ENCODE results near the gene NEURL1B.
"Not testable (repeated sequence)": the region's sequence is repeated elsewhere in the genome, so short reads cannot be mapped to it uniquely, and the experiment has no call there.

Gene NEURL1B

GRCh38 chr5:172640822-172641358 is at the start of gene NEURL1B:
Gene NEURL1B, plus strand, starts transcription at chr5:172641263. Its CDS starts 144 bp downstream, at chr5:172641407.
- in situ Hi-C loops (cut with HindIII; ENCODE audit: low sequenced_read_pairs) = loop anchor here (5.0 kb wide), 2 partner anchors 41 to 69 kb away; no protein-coding TSS in a partner anchor

- in situ Hi-C loops (cut with HindIII; ENCODE audit: low sequenced_read_pairs) = no loop called here
Observed at GRCh38 chr5:172591636-172592035, 49.4 kb upstream of the NEURL1B start.

GRCh38 chr5:172592881-172593280 is 48.2 kb upstream of the NEURL1B start:
- in situ Hi-C loops (cut with HindIII; ENCODE audit: low sequenced_read_pairs) = no loop called here

- in situ Hi-C loops (cut with HindIII; ENCODE audit: low sequenced_read_pairs) = no loop called here
Observed at GRCh38 chr5:172593306-172593705, 47.8 kb upstream of the NEURL1B start.

- in situ Hi-C loops (cut with HindIII; ENCODE audit: low sequenced_read_pairs) = no loop called here
Observed at GRCh38 chr5:172593721-172594235, 47.3 kb upstream of the NEURL1B start.

GRCh38 chr5:172594431-172594830 is 46.6 kb upstream of the NEURL1B start:
- in situ Hi-C loops (cut with HindIII; ENCODE audit: low sequenced_read_pairs) = no loop called here

- in situ Hi-C loops (cut with HindIII; ENCODE audit: low sequenced_read_pairs) = no loop called here
Observed at GRCh38 chr5:172594867-172595466, 46.1 kb upstream of the NEURL1B start.

GRCh38 chr5:172595596-172596455 is 45.2 kb upstream of the NEURL1B start:
- in situ Hi-C loops (cut with HindIII; ENCODE audit: low sequenced_read_pairs) = no loop called here

- in situ Hi-C loops (cut with HindIII; ENCODE audit: low sequenced_read_pairs) = no loop called here
Observed at GRCh38 chr5:172596638-172597231, 44.3 kb upstream of the NEURL1B start.

- in situ Hi-C loops (cut with HindIII; ENCODE audit: low sequenced_read_pairs) = no loop called here
Observed at GRCh38 chr5:172597755-172598155, 43.3 kb upstream of the NEURL1B start.

GRCh38 chr5:172598251-172599203 is 42.5 kb upstream of the NEURL1B start:
- in situ Hi-C loops (cut with HindIII; ENCODE audit: low sequenced_read_pairs) = no loop called here

- in situ Hi-C loops (cut with HindIII; ENCODE audit: low sequenced_read_pairs) = no loop called here
Observed at GRCh38 chr5:172599204-172599567, 41.9 kb upstream of the NEURL1B start.

GRCh38 chr5:172600571-172600970 is 40.5 kb upstream of the NEURL1B start:
- in situ Hi-C loops (cut with HindIII; ENCODE audit: low sequenced_read_pairs) = no loop called here

GRCh38 chr5:172601576-172601975 is 39.5 kb upstream of the NEURL1B start:
- in situ Hi-C loops (cut with HindIII; ENCODE audit: low sequenced_read_pairs) = not testable (repeated sequence)

- in situ Hi-C loops (cut with HindIII; ENCODE audit: low sequenced_read_pairs) = no loop called here
Observed at GRCh38 chr5:172602783-172603231, 38.3 kb upstream of the NEURL1B start.

GRCh38 chr5:172603251-172603806 is 37.7 kb upstream of the NEURL1B start:
- in situ Hi-C loops (cut with HindIII; ENCODE audit: low sequenced_read_pairs) = no loop called here

- in situ Hi-C loops (cut with HindIII; ENCODE audit: low sequenced_read_pairs) = no loop called here
Observed at GRCh38 chr5:172605466-172605865, 35.6 kb upstream of the NEURL1B start.

GRCh38 chr5:172606156-172606785 is 34.8 kb upstream of the NEURL1B start:
- in situ Hi-C loops (cut with HindIII; ENCODE audit: low sequenced_read_pairs) = no loop called here

GRCh38 chr5:172607213-172607793 is 33.8 kb upstream of the NEURL1B start:
- in situ Hi-C loops (cut with HindIII; ENCODE audit: low sequenced_read_pairs) = no loop called here

All from DLD1 (cell line).